NCI-H460 (cell line): ENCODE measurements around the gene FRS3. TPM values are rescaled to one million over a fixed set of nuclear protein-coding genes. Genes with fewer than 3 reads are reported as not detected.

ENCODE experiments used
- DNase-seq: peaks from one replicate; pipeline ENCODE4 v3.0.0-alpha.2; 2016; ENCODE audit warnings: low read depth; ENCODE audit errors: extremely low read depth
- small RNA-seq, 2 experiments: library from RNA; depleted of rRNA; stranded (forward); fragments of <200 nt; gene quantifications; one replicate each; pipeline ENCODE3, GENCODE V24; 2014
- total RNA-seq: library from RNA; depleted of rRNA; stranded (reverse); fragments of >200 nt; shearing (Covaris generic); gene quantifications from 2 replicates; pipeline ENCODE4 v1.2.3, GENCODE V29; 2014; rRNA removed

The FRS3 gene
- total RNA-seq, 1 experiment from 2014 or later: 1.2 TPM

DNA sequence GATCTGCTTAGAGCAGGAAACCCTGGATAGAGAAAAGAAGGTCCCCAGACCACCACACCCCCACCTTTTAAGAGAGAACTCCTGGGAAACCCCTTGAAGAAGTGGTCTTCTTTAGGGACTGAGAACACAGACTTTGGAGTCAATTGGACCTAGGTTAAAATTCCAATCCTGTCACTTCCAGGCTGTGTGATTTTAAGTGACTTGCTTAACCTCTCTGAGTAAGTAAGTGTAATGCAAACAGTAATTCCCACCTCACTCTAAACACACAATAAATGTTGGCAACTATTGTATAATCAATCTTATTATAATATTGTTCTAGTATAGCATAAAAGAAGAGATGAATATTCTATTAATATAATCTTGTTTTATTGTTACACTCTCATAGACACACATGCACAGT is 47.6 kb downstream of the FRS3 start:
- no peak for DNase-seq

DNA sequence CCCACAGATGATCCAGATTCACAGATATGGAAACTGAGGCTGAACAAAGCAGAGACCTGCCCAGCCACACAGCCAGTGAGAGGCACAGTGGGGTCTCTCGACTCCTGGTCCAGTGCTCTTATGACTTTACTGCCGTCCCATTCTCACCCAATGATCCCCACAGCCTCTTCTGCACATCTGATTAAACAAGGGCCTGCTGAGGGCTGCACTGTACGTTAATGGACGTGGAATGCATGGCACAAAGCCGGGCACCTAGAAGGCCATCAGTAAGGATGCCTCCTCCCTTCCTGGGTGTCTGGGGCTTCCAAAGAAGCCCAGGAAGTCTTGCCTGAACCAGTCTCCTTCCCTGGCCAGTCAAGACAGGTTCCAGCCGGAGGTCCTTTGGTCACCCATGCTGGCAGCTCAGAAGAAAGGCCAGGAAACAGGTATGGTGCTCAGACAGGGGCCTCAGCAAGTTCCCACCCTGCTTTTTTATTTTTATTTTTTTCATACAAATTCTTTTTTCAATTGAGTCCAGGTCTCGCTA is 48.1 kb downstream of the FRS3 start:
- DNase-seq: no peak

DNA sequence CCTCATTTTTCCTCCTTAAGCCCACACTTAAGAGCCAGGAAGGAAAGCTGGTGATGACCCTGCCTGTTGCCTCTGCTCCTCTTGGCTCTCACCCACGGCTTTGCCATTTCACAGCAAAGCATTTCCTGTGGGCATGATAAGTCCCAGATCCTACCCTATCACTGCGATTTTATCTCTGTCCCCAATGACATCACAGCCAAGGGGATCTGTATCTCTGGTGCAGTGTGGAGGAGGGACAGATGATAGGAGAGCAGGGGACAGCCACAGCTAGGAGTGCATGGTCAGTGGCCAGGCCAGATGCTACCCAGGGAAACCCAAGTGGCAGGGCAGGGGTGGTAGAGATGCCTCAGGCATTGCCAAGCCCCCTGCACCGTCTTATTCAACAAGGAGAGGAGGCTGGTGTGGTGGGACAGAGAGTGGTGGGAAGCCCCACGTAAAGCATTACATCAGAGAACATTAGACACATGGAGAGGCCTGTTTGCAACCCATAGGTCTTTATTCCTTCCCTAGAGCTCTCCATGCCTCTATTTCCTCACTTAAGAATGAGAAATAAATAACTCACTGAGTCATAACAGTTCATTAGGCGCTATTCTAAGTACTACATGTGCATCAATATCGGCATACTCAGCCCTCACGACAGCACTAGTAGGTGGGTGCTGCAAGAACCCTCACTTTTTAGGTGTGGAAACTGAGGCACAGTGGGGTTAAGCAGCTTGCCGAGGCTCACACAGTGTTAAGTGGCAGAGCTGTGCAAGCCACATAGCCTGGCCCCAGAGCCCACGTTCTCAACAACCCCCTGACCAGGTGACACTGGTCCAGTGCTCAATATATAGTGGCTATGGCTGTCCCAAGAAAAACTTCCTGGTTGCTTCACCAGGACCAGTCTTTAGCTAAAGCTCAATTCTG is 48.9 kb downstream of the FRS3 start:
- no peak for DNase-seq

- DNase-seq: no peak
Observed at GRCh38 chr6:41729624-41730023, 50.1 kb downstream of the FRS3 start.

DNA sequence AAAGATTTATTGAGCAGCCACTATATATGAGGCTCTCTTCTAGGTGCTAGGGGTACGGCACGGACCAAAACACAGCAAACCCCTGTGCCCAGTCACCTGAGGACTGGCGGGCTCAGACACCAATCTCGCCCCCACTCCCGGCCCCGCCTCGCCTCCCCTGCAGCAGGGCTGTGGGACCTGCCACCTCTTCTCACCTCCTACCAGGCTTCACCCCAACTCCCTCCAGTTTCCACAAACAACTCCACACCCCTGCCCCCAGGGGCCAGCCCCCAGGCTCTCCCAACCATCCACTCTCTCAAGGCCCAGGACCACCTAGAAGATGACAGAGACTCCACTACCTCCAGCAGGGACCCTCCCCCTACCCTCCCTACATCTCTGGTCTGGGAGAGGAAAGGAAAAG is 50.7 kb downstream of the FRS3 start:
- DNase-seq: no peak

GRCh38 chr6:41728073-41728936 is 51.4 kb downstream of the FRS3 start:
- no peak for DNase-seq

DNA sequence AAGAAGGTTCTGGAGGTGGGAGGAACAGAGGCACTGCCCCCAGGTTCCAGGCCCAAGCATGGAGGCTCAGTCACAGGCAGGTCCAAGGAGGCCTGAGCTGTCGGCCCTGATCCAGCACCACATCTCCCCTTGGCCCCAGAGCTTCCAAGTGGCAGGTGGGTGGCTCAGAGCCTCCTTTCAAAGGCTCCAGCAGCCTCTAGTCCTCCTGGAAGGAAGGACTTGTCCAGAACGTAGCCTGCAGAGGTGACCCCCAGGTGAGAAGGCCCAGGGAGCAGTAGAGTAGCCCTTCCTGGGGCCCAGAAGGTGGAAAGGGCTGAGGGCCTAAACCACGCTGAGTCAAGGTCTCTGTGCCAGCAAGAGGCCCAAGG is 52.0 kb downstream of the FRS3 start:
- no peak for DNase-seq

GRCh38 chr6:41726876-41727275 is 52.8 kb downstream of the FRS3 start:
- DNase-seq: no peak

DNA sequence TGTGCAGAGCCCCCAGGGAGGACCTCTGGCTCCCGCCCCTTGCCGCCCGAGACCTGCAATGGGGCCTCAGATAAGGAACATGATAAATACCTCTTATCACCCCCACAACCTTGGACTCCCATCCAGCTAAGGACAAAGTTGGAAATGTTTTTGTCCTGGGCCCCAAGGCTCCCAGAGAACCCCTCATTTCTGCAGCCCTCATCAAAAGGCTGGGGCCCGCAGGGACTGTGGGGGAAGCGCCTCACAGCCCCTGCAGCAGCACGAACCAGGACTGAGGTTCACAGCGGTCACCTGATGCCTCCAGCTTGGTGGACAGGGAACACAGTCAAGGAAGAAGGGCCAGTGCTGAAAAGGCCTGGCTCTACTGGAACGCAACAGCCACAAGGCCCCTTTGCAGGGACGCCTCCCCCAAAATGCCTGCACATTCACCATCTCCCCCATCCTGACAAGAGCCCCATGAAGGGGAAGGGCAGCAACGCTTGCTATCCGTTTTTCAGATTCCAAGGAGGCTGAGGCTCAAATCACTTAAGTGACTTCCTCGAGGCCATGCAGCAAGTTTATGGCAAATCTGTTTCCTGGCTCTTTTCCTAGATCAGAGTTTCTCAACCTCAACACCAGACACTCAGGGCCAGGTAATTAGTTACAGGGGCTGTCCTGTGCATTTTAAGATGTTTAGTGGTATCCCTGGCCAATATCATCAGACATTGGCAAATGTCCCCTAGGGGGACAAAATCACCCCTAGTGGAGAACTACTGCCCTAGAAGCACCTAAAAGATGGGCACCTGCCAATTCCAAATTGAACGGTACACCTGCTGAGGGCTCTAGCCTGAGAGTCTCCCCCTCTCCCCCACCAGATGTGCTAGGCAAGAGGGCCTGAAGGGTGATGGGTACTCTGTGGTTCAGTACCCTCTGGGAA is 54.9 kb downstream of the FRS3 start:
- DNase-seq: no peak

DNA sequence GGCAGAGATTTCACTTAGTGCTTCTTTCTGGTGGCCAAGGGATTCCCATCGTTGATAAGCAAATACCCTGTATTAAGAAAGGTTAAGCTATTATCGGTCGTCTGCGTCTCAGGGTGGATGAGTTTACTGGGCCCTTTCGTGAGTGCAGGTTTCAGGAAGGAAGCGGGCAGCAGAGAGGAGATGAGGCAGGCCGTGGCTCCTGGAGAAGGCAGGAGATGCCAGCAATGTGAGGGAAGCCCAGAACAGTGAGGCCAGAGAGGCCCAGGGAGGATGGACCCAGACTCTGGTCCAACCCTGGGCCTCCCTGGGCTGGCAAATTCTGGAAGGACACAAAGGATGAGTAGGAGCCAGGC is 55.5 kb downstream of the FRS3 start:
- DNase-seq: no peak

GRCh38 chr6:41723530-41724227 is 56.0 kb downstream of the FRS3 start:
- DNase-seq: peak; percentile 78

GRCh38 chr6:41722969-41723529 is 56.7 kb downstream of the FRS3 start:
- no peak for DNase-seq

DNA sequence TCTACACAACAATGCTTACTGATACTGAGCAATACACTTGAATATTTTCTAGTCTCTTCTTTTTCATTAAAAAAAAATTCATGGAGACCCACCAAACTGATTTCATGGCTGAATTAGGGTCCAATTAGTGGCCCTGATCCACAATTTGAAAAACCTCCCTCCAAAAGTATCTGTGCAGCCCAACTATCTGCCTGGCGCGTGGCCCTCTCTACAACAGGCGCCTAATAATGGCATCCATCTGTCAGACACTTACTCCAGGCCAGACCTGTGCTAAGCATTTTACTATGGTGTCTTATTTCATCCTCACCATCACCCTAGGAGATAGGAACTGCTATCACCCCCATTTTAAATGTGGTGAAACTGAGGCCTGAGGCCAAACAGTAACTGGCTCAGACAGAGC is 58.3 kb downstream of the FRS3 start:
- no peak for DNase-seq

DNA sequence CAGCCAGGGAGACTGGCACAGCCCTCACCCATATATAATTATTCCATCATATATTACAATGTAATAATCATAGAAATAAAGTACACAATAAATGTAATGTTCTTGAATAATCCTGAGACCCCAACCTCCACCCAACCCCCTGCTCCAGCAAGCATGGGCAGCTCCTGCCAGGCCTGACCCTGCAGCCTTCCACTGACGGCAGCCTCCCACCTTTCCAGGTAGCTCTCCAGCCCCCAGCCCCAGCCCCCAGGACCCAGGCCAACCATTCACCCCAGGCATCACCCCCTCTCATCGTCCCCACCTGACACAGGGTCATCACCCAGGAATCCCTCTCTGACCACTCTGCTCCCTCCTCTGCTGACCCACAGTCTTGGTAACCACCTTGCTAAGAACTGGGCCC is 58.9 kb downstream of the FRS3 start:
- no peak for DNase-seq

DNA sequence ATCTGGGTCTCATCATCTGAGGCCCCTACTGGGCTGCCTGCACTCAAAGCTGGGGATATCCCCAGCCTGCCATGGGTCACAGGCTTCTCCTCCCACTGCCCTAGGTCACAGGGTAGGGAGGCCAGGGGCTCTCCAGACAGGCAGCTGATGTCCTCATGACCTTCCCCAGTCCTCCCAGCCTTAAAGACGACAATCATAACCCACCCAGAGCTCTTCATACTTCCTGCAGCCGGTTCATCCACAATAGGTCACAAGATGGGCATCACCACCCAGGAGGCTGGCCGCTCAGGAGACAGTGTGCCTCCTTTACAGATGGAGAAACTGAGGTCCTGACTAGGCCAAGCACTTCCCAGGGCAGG is 59.5 kb downstream of the FRS3 start:
- DNase-seq: no peak

Small RNA genes lying within 50 kb of the gene (small RNA-seq; reads per million reads assigned to genes)
- gene AL365205.2 (0 reads per million in 2 experiments), gene AL365205.3 (0 reads per million in 2 experiments)

Other genes starting within 250 kb of the FRS3 start
- 3.6 and 3.7 TPM in 2 replicates for gene FOXP4, start 233.5 kb downstream of the FRS3 start, total RNA-seq
- 0.52 and 2.1 TPM in 2 replicates for gene MDFI, start 141.4 kb downstream of the FRS3 start, total RNA-seq
- gene TFEB, start 44.3 kb downstream of the FRS3 start, total RNA-seq: 3.1 and 4.6 TPM in 2 replicates
- not detected in 2 replicates for gene PGC, start 32.5 kb downstream of the FRS3 start, total RNA-seq
- 0.40 and 1.2 TPM in 2 replicates for gene PRICKLE4, start 882 bp upstream of the FRS3 start, total RNA-seq
- gene TOMM6, start 7.8 kb upstream of the FRS3 start, total RNA-seq: 129 and 142 TPM in 2 replicates
- gene USP49, start 115.5 kb upstream of the FRS3 start, total RNA-seq: 3.1 and 3.6 TPM in 2 replicates
- 19.8 and 21.2 TPM in 2 replicates for gene MED20, start 141.2 kb upstream of the FRS3 start, total RNA-seq
- 21.4 and 25.1 TPM in 2 replicates for gene BYSL, start 141.6 kb upstream of the FRS3 start, total RNA-seq
- gene CCND3, start 161.9 kb upstream of the FRS3 start, total RNA-seq: 18.9 and 19.8 TPM in 2 replicates